Measurements from ENCODE around the gene VIPR2. TPM values are rescaled to one million over a fixed set of nuclear protein-coding genes. Genes with fewer than 3 reads are reported as not detected.

VIPR2 gene
- total RNA-seq, 4 donors from 2014 or later, result 0.59 to 0.64 (median 0.60) TPM; not detected in 1

GRCh38 chr7:159017741-159018140, 126.9 kb downstream of the VIPR2 start:
- DNase-seq (ENCODE audit: low spot score in 2 of 2), result no peak
- 77% methylated on average over 3 of the region's 3 CpGs for WGBS
- no peak overlapping the region for H3K27ac ChIP-seq
- no peaks in the 10 kb centered on the region for H3K27me3 ChIP-seq
- peaks cover 18% of the 10 kb centered on the region for H3K4me1 ChIP-seq
- H3K36me3 ChIP-seq, result no peaks in the 10 kb centered on the region
- H3K4me3 ChIP-seq, result no peak overlapping the region
- no peak for TF ChIP-seq POLR2AphosphoS5 (IDR thresholded peaks at IDR 0.05)
- no peak for TF ChIP-seq EP300 (IDR thresholded peaks at IDR 0.05)
- no peak for TF ChIP-seq POLR2A (IDR thresholded peaks at IDR 0.05)
- TF ChIP-seq, protein P1, sequence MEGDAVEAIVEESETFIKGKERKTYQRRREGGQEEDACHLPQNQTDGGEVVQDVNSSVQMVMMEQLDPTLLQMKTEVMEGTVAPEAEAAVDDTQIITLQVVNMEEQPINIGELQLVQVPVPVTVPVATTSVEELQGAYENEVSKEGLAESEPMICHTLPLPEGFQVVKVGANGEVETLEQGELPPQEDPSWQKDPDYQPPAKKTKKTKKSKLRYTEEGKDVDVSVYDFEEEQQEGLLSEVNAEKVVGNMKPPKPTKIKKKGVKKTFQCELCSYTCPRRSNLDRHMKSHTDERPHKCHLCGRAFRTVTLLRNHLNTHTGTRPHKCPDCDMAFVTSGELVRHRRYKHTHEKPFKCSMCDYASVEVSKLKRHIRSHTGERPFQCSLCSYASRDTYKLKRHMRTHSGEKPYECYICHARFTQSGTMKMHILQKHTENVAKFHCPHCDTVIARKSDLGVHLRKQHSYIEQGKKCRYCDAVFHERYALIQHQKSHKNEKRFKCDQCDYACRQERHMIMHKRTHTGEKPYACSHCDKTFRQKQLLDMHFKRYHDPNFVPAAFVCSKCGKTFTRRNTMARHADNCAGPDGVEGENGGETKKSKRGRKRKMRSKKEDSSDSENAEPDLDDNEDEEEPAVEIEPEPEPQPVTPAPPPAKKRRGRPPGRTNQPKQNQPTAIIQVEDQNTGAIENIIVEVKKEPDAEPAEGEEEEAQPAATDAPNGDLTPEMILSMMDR (IDR thresholded peaks at IDR 0.05), result no peak
- no peaks in the 10 kb centered on the region for H3K9me3 ChIP-seq

GRCh38 chr7:159017210-159017609, 127.5 kb downstream of the VIPR2 start:
- no peaks in the 10 kb centered on the region for H3K36me3 ChIP-seq
- no peak for DNase-seq (ENCODE audit: low spot score in 2 of 2)
- H3K9me3 ChIP-seq, result no peaks in the 10 kb centered on the region
- TF ChIP-seq POLR2A (IDR thresholded peaks at IDR 0.05) (no peak), EP300 (IDR thresholded peaks at IDR 0.05) (no peak), POLR2AphosphoS5 (IDR thresholded peaks at IDR 0.05) (no peak)
- TF ChIP-seq, protein P1 (IDR thresholded peaks at IDR 0.05), result no peak
- no peaks in the 10 kb centered on the region for H3K27me3 ChIP-seq
- peaks cover 20% of the 10 kb centered on the region for H3K4me1 ChIP-seq
- 94% methylated on average over 10 of the region's 10 CpGs for WGBS
- H3K27ac ChIP-seq, result no peak overlapping the region
- H3K4me3 ChIP-seq, result no peak overlapping the region

DNA sequence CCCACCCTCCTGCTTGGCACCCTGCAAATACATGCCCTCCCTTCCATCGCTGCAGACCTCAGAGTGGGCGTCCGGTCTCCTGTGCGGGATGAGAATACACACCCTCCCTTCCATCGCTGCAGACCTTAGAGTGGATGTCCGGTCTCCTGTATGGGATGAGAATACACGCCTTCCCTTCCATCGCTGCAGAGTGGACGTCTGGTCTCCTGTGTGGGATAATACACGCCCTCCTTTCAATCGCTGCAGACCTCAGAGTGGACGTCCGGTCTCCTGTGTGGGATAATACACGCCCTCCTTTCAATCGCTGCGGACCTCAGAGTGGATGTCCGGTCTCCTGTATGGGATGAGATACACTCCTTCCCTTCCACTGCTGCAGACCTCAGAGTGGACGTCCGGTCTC, 128.1 kb downstream of the VIPR2 start:
- no peaks in the 10 kb centered on the region for H3K36me3 ChIP-seq
- 80% methylated on average over 18 of the region's 19 CpGs for WGBS
- peaks cover 20% of the 10 kb centered on the region for H3K4me1 ChIP-seq
- TF ChIP-seq POLR2AphosphoS5 (IDR thresholded peaks at IDR 0.05) (no peak), EP300 (IDR thresholded peaks at IDR 0.05) (no peak), POLR2A (IDR thresholded peaks at IDR 0.05) (no peak)
- TF ChIP-seq, protein P1 (IDR thresholded peaks at IDR 0.05), result no peak
- no peaks in the 10 kb centered on the region for H3K27me3 ChIP-seq
- no peaks in the 10 kb centered on the region for H3K9me3 ChIP-seq
- H3K4me3 ChIP-seq, result no peak overlapping the region
- DNase-seq (ENCODE audit: low spot score in 2 of 2), result no peak
- no peak overlapping the region for H3K27ac ChIP-seq

GRCh38 chr7:159015454-159016410, 128.9 kb downstream of the VIPR2 start:
- no peaks in the 10 kb centered on the region for H3K36me3 ChIP-seq
- H3K27ac ChIP-seq, result no peak overlapping the region
- peaks cover 20% of the 10 kb centered on the region for H3K4me1 ChIP-seq
- no peaks in the 10 kb centered on the region for H3K27me3 ChIP-seq
- WGBS, result 45% methylated on average over 21 of the region's 24 CpGs
- no peak for TF ChIP-seq EP300 (IDR thresholded peaks at IDR 0.05)
- H3K4me3 ChIP-seq, result no peak overlapping the region
- DNase-seq (ENCODE audit: low spot score in 2 of 2), result no peak
- H3K9me3 ChIP-seq, result no peaks in the 10 kb centered on the region

GRCh38 chr7:159015081-159015453, 129.6 kb downstream of the VIPR2 start:
- TF ChIP-seq EP300 (IDR thresholded peaks at IDR 0.05), result no peak
- TF ChIP-seq, protein P1 (IDR thresholded peaks at IDR 0.05), result no peak
- TF ChIP-seq POLR2AphosphoS5 (IDR thresholded peaks at IDR 0.05), result no peak
- no peak for TF ChIP-seq POLR2A (IDR thresholded peaks at IDR 0.05)
- no peak overlapping the region for H3K4me3 ChIP-seq
- no peaks in the 10 kb centered on the region for H3K36me3 ChIP-seq
- no peaks in the 10 kb centered on the region for H3K9me3 ChIP-seq
- 62% methylated on average over 6 of the region's 6 CpGs for WGBS
- H3K27ac ChIP-seq, result no peak overlapping the region
- peaks cover 20% of the 10 kb centered on the region for H3K4me1 ChIP-seq
- no peaks in the 10 kb centered on the region for H3K27me3 ChIP-seq
- no peak for DNase-seq (ENCODE audit: low spot score in 2 of 2)

Measured in suprapubic skin (tissue), 4 donors.